CD4-positive, alpha-beta T cell treated with Interleukin-2 at 100 ng/mL for 4 hours (primary cell): ENCODE data around the gene PREX1.

ENCODE experiments used
- DNase-seq: peaks from one replicate; pipeline ENCODE4 v3.0.0-alpha.2; 2020; ENCODE audit warnings: low spot score

The PREX1 gene

DNA sequence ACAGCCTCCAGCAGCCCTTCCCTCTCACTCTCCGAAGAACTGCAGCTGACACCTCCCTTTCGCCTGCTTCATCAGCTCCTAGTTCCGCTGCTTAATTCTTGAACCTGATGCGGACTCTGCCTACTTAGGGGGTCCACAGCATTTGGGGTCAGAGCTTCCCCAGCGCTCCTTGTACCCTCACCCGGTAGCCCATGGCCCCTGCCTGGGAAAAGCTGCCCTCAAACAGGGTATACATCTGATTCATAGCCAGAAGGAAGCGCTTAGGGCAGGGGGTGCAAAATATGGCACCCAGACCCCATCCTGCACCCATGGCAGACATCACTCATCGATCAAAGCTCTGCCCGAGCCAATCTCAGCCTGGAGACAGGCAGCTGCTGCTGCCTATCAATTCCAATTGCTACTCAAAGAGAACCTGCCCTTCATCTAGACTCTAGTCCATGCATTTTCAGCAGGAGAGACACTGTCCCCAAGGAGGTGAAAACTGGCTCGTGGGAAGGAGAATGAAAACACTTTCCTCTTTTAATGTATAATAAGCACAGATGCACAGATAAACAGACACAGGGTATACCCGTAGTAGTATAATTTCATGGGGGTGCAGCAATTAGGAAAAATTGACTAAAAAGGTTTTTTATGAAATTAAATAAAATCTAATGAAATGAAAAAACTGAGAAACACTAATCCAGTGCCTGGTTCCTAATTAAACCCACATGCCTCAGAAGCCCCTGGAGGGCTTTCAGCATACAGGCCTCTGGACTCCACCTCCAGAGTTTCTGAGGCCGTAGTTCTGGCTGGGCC is 194.8 kb downstream of the PREX1 start:
- no peak for DNase-seq

DNA sequence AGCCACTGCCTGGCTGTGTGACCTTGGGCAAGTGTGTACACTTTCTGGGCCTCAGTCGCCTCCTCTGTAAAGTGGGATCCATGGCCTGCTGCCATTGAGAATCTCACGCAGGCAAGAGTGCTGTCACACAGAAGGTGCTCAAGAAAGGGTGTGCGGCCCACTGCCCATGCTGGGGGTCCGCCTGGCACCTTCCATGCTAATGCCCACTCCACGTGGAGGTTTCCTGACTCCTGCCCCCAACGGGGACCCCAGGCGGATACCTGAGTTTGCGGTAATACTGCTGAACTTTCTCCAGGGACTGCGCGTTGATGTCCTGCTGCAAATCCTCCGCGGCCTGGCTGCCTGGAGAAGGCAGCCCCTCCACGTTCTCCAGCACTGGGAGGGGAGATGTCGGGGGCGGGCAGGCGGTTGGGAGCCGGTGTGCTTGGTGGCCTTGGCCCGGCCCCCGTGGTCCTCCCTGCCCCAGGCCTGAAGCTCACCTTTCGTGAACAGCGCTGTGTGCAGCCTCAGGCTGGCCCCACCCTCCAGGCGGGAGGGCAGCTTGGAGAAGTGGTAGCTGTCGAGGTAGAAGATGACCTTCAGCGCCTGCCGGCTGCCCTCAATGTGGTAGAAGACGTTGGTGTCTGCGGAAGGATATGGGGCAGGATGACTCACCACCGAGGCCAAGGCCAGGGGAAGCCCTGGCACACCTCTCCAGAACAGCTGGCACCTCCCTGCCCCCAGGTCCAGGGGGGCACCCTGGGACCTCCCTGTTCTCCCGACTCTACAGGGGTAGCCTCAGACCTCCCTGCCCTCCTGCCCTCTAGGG is 195.6 kb downstream of the PREX1 start:
- DNase-seq: no peak

GRCh38 chr20:48631114-48632016 is 196.4 kb downstream of the PREX1 start:
- DNase-seq: no peak

DNA sequence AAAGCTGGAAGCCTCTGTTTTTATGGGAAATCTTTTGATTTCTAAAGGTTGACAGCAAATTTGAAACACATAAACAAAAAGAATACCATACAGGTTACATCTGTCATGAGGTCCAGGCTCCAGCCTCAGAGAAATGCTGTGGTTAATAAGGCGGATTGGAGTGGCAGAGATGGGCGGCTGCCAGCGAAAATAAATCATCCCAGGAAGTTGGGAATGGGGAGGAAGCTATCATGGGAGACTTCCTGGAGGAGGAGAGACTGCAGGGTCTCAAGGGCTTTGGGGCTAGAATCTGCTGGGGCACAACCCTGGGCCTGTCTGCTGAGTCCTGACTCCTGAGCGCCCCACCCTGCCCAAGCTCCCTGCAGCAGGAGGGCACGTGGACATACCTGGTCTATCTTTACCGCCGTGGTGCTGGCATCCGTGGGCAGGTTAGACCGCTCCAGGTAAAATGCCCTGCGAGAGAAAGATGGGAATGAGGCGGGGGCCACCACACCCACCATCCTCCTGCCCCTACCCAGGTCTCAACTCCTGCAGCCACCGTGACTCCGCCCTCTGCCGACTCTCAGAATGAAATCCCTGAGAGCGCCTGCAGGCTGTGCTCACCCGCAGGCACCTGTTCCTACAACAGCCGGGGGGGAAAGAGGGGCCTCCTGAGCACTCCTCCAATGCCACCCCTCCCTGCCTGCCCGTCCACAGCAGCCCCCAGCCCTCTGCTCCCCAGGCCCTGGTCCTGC is 197.3 kb downstream of the PREX1 start:
- DNase-seq: no peak

DNA sequence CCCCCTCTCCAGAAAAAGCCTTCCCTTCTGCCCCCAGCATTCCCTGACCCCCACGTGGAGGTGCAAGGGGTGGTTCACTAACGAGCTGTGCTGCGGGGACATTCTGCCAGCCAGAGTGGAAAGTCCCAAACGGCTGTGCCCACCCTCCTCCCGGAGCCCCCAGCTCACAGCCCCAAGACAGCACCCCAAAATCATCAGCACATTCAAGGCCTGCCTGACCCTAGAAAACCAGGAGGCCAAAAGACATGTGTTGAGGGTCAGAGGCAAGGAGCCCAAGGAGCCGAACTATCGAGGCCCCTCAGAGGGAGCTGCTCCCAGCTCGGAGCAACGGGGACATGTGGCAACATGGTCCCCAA is 197.9 kb downstream of the PREX1 start:
- DNase-seq: no peak

- DNase-seq: no peak
Observed at GRCh38 chr20:48629069-48629959, 198.5 kb downstream of the PREX1 start.

DNA sequence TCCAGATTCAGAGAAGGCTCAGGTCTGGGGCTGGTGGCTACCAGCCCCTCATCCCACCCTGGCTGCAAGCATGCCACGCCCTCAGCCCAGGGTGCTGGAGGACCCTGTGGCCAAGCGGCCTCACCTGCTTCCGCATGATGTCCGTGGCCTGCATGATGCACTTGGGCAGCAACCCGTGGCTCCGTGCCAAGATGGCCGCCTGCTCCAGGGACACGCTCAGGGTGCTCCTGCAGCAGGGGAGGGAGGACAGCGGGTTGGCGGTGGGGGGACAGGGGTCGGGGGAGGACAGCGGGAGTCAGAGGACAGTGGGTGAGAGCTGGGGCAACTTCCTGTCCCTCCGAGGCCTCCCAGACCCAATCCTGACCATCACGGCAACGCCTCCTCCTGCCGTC is 200.1 kb downstream of the PREX1 start:
- DNase-seq: no peak

DNA sequence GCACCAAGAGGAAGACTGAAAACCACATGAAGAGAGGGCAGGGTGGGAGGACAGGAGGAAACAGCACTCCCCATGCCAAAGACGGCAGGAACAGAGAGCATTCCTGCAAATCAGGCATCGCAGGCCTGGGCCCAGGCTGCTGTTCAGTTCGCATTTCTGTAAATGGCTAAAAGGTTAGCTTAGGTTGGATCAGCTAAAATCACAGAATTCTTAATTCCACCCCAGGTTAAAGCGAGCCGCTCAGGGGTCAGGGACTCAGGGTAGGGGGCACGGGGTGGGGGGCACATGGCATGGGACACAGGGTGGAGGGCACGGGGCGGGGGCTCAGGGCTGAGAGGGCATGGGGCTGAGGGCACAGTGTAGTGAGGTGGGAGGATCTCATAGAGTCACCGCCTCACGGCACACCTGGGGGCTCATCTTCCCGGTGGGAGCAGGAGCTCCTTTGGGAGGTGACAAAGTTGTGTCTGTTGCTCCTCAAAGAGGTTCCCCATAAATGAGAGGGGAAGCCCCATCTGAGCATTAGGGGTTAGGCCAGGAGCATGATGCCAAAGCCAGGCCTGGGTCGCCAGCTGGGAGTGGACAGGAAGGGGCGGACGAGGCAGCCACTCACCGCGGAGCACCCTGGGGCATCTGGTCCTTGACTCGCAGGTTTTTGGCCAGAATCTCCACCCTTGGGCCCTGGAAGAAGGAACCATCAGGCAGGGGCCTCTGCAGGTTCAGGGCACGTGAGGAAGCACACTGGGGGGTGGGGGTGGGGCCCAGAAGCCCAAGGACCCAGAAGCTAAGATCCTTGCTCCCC is 200.7 kb downstream of the PREX1 start:
- DNase-seq: no peak

DNA sequence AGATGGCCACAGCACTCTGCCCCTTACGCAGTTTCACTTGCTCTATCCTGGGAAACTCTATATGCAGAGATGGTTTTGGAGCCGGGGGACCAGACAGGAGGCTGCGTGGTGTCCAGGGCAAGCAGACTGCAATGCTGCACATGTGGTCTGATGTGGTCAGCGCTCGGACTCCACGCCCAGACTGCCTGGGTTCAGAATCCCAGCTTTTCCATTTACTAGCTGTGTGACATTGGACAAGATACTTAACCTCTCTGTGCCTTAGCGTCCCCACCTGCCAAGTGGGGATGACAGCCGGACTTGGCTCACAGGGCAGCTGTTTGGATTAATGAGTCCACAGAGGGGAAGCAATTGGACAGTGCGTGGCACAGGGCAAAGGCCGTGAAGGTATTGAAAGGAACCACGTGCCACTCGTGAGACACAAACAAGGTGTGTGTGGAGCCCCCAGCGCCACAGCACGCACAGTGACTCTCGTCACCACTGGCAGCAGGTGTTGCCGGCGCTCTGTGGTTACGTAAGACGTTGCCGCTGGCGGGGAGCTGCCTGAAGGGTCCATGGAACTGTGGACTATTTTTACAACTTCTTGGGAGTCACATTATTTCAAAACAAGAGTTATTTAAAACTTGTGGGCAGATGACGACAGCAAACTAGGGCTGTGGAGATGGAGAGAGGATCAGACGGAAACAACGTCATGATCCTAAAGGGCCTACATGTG is 201.4 kb downstream of the PREX1 start:
- DNase-seq: no peak

DNA sequence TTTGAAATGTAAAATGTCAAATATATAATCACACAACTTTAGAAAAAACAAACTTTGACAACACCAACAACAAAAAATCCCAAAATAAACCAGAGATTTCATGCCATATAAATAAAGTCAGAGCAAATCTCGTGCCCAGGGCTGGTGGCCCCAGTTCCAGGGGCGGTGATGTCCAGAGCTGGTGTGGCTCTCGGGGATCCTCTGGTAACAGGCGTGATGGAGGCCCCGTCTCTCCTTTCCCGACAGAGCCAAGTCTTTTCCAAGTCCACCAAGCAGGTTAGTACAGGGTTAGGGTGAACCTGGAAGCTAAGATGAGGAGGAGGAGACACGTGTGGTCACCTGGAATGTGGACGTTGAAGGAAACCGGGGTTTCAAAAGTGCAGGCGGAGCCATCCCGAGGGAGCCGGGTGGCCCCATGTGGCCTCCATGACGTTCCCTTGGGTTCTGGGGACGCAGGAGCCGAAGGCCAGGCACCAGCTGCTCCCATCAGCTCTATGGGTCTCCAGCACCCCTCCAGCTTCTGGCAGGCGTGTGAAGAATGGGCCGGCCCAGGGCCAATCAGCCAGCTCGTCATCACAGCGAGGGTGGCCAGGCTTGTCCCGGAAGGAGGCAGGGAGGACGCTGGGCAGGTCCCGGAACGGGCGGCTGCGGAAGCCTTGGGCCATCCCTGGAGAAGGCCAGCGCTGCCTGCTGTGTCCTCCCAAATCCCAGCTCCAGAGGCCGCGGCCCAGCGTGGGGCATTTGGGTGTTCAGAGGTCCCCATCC is 202.5 kb downstream of the PREX1 start:
- no peak for DNase-seq

DNA sequence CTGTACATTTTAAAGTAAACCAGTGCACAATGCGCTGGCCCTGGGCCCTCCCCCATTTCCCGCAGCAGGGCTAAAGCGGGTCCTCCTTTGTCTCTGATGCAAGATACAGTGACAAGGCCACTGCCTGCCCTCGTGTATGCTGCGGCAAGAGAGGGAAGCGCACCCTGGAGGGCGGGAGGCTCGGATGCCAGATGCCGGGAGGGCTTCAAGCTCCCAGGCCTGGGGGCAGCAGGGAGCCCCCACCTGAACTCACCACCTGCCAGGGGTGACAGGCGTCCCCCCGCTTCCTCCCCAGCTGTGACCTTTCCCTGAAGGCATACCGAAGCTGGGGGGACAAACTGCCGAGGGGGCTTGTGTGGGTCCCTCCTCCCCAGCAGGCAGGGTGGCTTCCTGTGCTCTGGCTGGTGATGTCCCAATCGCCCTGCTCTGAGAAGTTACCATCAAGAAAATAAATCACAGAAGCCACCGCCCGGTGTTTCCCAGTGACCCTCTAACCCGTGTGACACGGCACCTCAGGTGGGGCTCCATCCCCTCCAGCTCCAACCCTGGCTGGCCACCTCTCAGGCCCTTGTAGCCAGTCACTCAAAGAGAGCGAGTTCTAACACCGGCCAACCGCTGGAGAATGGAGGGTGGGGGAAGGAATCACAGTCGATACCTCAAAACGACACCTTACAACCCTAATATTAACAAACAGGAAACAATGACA is 203.3 kb downstream of the PREX1 start:
- no peak for DNase-seq

DNA sequence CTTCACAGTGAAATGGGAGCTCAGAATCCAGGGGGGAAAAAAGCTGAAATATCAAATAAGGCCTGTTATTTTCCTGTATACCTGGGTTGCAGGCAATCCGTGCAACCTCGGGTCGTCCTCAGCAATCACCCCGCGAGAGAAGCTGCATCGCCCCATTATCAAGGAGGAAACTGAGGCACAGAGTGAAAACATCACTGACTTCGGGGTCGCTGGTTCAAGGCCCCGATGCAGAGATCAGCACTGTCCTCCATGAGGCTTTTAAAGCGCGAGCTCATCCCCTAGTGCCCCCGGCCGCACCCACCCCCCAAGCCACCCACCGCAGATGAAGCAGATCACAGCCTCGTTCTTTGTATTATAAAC is 203.9 kb downstream of the PREX1 start:
- DNase-seq: no peak

- DNase-seq: no peak
Observed at GRCh38 chr20:48623176-48623905, 204.5 kb downstream of the PREX1 start.

GRCh38 chr20:48622421-48622820 is 205.4 kb downstream of the PREX1 start:
- no peak for DNase-seq

DNA sequence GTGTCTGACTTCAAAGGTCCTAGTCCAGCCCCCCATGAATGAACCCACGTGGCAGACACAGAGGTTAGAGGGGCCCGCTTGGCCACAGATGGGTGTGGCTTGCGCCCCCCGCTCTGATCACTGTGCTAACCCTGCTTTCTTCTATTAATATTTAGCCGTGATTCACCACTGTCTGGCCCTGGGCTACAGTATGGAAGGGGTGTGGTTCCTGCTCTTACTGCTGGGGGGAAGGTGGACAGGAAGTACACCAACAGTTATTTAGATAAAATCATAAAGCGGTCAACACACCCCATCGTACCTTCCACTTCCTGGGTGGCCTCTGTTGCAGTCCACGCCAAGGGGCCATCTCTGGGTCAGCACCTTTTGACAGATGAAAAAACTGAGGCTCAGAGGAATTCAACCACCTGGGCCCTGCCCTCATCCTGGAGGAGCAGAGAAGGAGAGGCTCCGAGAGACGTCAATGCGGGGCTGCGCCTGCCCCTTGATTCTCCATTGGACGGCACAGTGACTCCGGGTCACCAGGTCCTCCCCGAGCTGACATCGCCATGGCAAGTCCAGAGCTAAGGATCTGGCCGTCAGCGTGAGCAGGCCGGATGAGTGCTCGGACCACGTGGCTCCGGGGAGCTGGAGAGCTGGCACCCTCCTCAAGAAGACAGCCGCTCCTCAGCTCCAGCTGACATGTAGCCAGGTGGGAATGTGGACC is 206.3 kb downstream of the PREX1 start:
- no peak for DNase-seq

DNA sequence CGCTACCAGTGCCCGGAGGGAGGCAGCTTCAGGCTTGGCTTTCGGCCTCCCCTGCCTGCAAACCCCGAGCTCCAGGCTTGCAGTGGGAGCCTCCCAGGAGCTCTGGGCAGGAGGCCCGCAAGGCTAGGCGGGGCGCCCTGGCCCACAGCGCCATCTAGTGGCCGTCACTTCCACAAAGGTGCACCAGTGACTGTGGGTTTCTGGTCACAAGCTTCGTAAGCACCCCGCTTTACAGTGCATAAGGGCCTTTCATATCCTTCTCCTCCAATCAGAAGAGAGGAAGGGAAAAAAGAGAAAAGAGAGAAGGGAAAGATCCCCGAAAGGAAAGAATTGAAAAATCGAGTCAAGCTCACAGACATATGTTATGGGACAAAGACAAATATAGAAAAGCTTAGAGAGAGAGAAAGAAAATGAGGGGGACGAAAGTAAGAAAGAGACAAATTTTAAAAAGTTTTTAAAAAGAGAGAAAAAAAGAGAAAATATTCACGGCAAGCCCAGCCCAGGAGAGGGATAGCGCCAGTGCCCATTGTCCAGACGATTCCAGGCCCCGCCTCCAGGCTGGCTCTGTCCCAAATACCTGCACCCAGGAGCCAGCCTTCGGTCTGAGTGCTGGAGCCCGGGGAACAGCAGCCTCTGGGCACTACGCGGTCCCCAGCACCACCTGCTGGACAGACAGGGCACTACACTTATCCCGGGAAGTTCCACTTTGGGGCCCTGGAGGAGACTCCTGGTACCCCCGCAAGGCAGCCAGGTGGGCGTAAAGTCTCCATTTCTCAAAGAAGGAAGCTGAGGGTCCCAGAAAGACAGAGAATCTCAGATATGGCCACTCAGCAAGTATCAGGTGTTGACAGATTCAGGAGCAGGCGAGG is 207.1 kb downstream of the PREX1 start:
- DNase-seq: peak; percentile 62
